ENCODE results near the gene WDFY4. TPM values are rescaled to one million over a fixed set of nuclear protein-coding genes. Genes with fewer than 3 reads are reported as not detected.

The WDFY4 gene
- total RNA-seq, 1 experiment from 2014 or later = 0.22 TPM

DNA sequence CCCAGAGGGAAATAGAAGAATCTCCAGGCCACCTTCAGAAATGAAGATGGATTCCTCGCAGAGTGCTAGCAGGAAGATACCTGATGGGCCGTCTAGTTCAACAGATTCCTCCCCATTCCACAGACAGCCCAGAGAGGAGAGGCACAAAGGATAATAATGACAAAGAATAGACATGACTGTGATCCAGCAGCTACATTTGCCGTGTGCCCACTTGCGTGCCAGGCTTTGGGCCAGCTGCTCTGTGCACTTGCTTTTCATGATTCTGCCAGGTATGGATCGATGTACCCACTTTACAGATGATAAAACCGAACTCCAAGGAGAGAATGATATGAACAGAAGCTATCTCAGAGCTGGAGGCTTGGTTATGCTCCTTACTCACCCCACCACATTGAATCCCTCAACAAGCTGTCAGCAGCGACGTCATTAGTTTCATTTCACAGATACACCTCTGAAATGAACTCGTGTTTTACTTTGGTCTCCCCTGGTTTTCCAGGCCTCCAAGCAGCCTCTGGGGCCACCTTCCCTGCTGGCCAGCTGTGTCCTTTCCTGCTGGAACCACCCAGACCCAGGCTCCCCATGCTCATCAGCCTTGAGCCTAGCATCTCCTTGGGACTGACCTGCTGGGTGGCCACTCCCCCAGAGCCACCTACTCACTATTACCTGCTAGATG, 11.9 kb upstream of the WDFY4 start:
- peaks cover 4% of the 10 kb centered on the region; the same call in 1 of the 2 replicates for H3K27me3 ChIP-seq (ENCODE audit: insufficient read depth, low read length)
- H3K9me3 ChIP-seq (ENCODE audit: control insufficient read depth in 1 of 2, insufficient read depth in 1 of 2, low read depth in 1 of 2, low read length in 2 of 2) = 0 out of 4 replicates have a peak, but pooled peaks cover 0 to 2% of the 10 kb centered on the region in 2 experiments
- ChIA-PET POLR2A (no interaction called here), RAD21 (ENCODE audit: low non-redundant PET in 1 of 2, low total read pairs in 2 of 2, uncharacterized antibody in 2 of 2, unreplicated experiment in 2 of 2) (no interaction called here), CTCF (no interaction called here)
- no TSS peak for BruUV-seq (replicated peaks)
- no peaks in the 10 kb centered on the region for H4K20me1 ChIP-seq (ENCODE audit: insufficient read depth)
- ATAC-seq (no peak), DNase-seq (ENCODE audit: low read depth, low spot score) (no peak)
- no peak overlapping the region for H3K9ac ChIP-seq (ENCODE audit: low read length)
- H2AFZ ChIP-seq (ENCODE audit: low read depth, low read length, poor library complexity, severe bottlenecking) = no peak overlapping the region
- H3K4me2 ChIP-seq (ENCODE audit: low read length) = no peak overlapping the region
- H3K4me3 ChIP-seq (replicated peaks in 1 of 2; ENCODE audit: low read depth in 1 of 2, low read length in 2 of 2) = no peak overlapping the region
- no peaks in the 10 kb centered on the region for H3K4me1 ChIP-seq (ENCODE audit: control insufficient read depth in 1 of 2, insufficient read depth in 2 of 2, low read length in 2 of 2)
- H3K79me2 ChIP-seq (ENCODE audit: insufficient read depth, low read length) = no peaks in the 10 kb centered on the region
- intact Hi-C loops (cut with micrococcal nuclease) = no loop called here
- TF ChIP-seq, protein P1, sequence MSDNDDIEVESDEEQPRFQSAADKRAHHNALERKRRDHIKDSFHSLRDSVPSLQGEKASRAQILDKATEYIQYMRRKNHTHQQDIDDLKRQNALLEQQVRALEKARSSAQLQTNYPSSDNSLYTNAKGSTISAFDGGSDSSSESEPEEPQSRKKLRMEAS (IDR thresholded peaks at IDR 0.05) = no peak
- no peak for TF ChIP-seq SP1 (IDR thresholded peaks at IDR 0.05; ENCODE audit: low read depth)
- H3K9me2 ChIP-seq (ENCODE audit: insufficient read depth) = no peaks in the 10 kb centered on the region
- no peak overlapping the region for H3K27ac ChIP-seq (ENCODE audit: low read depth, low read length)
- H3K36me3 ChIP-seq (ENCODE audit: control insufficient read depth in 1 of 2, insufficient read depth in 2 of 2, low read length in 2 of 2) = no peaks in the 10 kb centered on the region

GRCh38 chr10:48677625-48678024, 7.0 kb upstream of the WDFY4 start:
- ChIA-PET POLR2A (no interaction called here), CTCF (no interaction called here), RAD21 (ENCODE audit: low non-redundant PET in 1 of 2, low total read pairs in 2 of 2, uncharacterized antibody in 2 of 2, unreplicated experiment in 2 of 2) (no interaction called here)
- Histone ChIP-seq H3K4me2 (ENCODE audit: low read length) (no peak overlapping the region), H3K9me3 (ENCODE audit: control insufficient read depth in 1 of 2, insufficient read depth in 1 of 2, low read depth in 1 of 2, low read length in 2 of 2) (0 out of 4 replicates have a peak, but pooled peaks cover 0 to 3% of the 10 kb centered on the region in 2 experiments), H3K27ac (ENCODE audit: low read depth, low read length) (no peak overlapping the region), H3K9ac (ENCODE audit: low read length) (no peak overlapping the region), H3K9me2 (ENCODE audit: insufficient read depth) (no peaks in the 10 kb centered on the region), H3K36me3 (ENCODE audit: control insufficient read depth in 1 of 2, insufficient read depth in 2 of 2, low read length in 2 of 2) (no peaks in the 10 kb centered on the region), H2AFZ (ENCODE audit: low read depth, low read length, poor library complexity, severe bottlenecking) (no peak overlapping the region), H3K4me1 (ENCODE audit: control insufficient read depth in 1 of 2, insufficient read depth in 2 of 2, low read length in 2 of 2) (no peaks in the 10 kb centered on the region), H3K79me2 (ENCODE audit: insufficient read depth, low read length) (no peaks in the 10 kb centered on the region), H3K4me3 (replicated peaks in 1 of 2; ENCODE audit: low read depth in 1 of 2, low read length in 2 of 2) (no peak overlapping the region), H4K20me1 (ENCODE audit: insufficient read depth) (no peaks in the 10 kb centered on the region), H3K27me3 (ENCODE audit: insufficient read depth, low read length) (no peaks in the 10 kb centered on the region)
- ATAC-seq (no peak), DNase-seq (ENCODE audit: low read depth, low spot score) (no peak)
- no TSS peak for BruUV-seq (replicated peaks)
- intact Hi-C loops (cut with micrococcal nuclease) = no loop called here
- TF ChIP-seq EGR1 (IDR thresholded peaks at IDR 0.05; ENCODE audit: low read depth) (no peak), EZH2 (IDR thresholded peaks at IDR 0.05) (no peak), CTCF (IDR thresholded peaks at IDR 0.05 in 2 of 3, conservative IDR thresholded peaks at IDR 0.05 in 1 of 3; ENCODE audit: borderline replicate concordance in 1 of 3, insufficient read depth in 1 of 3, low read depth in 2 of 3, low read length in 2 of 3) (no peak), ZNF274 (IDR thresholded peaks at IDR 0.05; ENCODE audit: low read depth, low read length) (no peak), SIN3A (IDR thresholded peaks at IDR 0.05; ENCODE audit: low read depth) (no peak), CBX3 (IDR thresholded peaks at IDR 0.05; ENCODE audit: low read depth) (no peak), POLR2AphosphoS5 (IDR thresholded peaks at IDR 0.05; ENCODE audit: low read depth, low read length) (no peak), REST (IDR thresholded peaks at IDR 0.05; ENCODE audit: low read depth) (no peak), SRF (IDR thresholded peaks at IDR 0.05; ENCODE audit: low read depth) (no peak), SP1 (IDR thresholded peaks at IDR 0.05; ENCODE audit: low read depth) (no peak), FOSL1 (IDR thresholded peaks at IDR 0.05; ENCODE audit: low read depth) (no peak)
